GM18520 (cell line): ENCODE data around the gene MBP.
"Not testable (repeated sequence)": the region's sequence is repeated elsewhere in the genome, so short reads cannot be mapped to it uniquely, and the experiment has no call there.

Source experiments
- ATAC-seq: cut with Tn5 transposase; IDR thresholded peaks from one replicate; pipeline ENCODE4 v1.9.1; 2021; ENCODE audit not compliant: unreplicated experiment

The MBP gene

GRCh38 chr18:76992226-76993084 lies 140.1 kb downstream of the MBP start:
- no peak for ATAC-seq

DNA sequence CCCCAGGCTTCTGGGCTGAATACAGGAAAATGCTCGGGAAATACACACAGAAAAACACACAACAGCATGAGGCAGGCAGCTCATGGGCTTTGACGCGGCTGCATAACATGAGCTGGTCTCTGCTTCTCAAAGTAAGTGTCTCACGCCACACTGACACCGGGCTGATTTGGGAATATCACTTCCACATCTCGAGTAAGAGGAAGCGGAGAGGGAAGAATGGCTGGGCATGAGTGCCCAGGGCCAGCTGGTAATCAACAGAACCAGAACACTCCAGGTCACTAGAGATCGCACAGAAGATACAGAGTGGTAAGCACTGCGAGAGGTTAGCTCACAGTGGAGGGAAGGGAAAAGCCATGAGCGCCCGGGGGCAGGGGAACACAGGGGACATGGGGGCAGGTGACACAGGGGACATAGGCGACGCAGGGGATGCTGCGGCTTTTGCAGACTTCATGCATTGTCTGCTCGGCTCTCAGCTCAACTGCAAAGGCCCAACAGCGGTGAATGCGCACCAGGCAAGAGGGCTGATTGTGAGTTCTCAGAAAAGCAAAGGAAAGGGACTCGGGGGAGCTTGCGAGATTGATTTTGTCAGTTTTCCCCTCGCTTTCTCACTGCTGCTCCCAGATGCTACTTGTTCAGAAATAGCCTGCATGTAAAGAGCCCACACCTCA lies 141.4 kb downstream of the MBP start:
- no peak for ATAC-seq

GRCh38 chr18:76990343-76991020 lies 142.1 kb downstream of the MBP start:
- ATAC-seq: not testable (repeated sequence)

DNA sequence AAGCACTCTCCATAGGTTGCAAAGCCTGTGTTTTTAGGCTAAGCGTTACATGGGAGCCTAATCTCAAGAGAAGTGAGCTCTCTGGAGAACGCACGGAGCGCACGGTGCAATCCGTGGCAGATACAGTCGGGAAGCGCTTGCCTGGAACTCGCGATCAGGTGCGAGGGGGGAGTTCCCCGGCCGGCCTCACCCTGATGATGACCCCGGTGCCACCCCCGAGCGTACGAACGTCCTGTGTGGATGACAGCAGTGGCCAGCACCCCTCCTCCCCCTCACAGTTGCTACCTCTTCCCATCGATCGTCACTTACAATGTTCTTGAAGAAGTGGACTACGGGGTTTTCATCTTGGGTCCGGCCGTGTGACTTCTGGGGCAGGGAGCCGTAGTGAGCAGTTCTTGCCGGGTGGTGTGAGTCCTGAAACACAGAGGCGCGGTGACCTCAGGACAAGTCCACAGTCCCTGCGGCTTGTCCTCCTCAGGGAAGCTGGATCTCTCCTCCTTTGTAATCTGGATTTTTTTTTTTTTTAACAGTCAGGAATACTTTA lies 142.9 kb downstream of the MBP start:
- no peak for ATAC-seq

DNA sequence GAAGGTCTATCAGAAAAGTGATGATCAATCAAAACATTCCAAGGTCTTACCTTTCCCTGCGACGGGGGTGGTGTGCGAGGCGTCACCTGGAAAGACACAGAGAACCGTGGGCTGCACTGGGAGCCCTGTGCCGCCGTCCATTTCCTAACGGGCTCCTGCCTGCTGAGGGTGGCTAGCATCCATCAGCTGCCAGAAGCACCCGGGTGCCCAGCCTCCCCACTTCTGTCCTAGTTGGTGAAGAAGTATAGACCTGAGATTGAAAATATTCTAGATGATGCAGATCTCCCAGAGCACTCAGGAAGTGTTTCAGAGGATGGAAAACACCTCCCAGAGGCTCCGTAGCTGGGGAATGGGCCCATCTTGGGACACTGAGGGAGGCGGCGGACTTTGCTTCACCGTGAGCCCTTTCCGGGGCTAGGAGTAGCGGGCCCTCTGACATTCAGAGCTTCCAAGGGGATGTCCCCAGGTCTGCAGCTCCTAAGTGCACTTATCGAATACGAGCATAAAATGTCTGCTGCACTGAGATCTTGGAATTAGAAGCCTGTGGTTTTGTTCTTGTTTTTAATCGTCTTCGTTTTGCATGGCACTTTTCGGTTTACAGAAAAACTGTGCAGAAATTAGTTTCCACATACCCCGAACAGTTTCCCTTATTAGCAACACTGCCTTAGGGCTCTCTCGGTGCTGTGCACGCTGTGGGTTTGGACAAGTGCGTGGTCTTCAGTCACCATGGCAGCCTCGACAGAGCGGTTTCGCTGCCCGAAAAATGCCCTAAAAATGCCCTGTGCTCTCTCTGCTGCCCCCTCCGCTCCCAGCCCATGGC lies 143.5 kb downstream of the MBP start:
- no peak for ATAC-seq

DNA sequence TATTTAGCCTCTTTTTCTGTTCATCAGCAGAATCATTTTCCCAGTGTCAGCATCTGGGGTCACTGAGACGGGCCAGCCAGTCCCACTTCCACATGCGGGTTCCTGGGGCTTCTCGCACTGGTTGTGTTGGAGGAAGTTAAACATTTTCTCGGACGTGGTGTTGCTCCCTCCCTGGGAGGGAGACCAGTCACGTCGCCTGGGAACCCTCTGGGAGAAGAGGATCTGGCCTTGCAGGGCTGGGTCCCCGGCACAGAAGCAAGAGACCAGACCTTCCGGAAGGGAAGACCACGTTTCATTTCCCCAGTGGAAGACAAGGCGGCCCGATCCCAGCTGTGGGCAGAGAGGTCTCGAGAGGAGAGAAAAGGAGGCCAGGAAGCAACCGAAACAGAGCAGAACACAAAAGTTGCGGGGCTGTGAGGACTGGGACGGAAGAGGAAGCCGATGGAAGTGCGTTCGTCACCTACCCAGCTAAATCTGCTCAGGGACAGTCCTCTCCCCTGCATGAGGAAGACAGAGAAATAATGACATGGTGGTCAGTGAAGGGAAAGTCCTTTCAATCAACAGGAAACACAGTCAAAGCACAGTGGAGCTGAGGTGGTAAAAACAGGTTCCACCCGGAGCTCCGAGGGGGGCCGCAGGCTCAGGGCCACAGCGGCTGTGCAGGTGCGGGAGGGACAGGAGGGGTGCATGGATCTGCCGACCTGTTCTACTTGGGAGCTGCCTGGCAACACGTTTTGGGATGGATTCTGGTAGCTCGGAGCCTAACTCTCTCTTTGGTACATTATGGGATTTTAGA lies 144.4 kb downstream of the MBP start:
- no peak for ATAC-seq

GRCh38 chr18:76986406-76986805 lies 146.2 kb downstream of the MBP start:
- no peak for ATAC-seq

DNA sequence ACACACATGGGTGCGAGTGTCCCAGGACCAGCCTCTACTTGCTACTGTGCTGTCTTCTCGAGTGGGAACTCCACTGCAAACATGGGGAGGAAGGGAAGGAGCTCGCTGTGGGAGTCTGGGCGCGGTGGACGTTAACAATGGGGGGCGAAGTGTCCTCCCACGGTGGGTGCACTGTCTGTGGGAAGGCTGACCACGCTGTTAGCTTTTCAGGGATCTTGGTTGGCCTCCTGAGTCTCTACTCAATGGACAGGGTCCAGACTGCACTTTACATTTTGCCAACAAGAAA lies 146.7 kb downstream of the MBP start:
- no peak for ATAC-seq

- ATAC-seq: no peak
These were observed 147.2 kb downstream of the MBP start for GRCh38 chr18:76985156-76985950.

- no peak for ATAC-seq
These were observed 148.1 kb downstream of the MBP start for GRCh38 chr18:76984193-76985155.

GRCh38 chr18:76983613-76984051 lies 149.0 kb downstream of the MBP start:
- ATAC-seq: no peak

- peak; percentile 47 for ATAC-seq
These were observed 149.6 kb downstream of the MBP start for GRCh38 chr18:76982841-76983583.

GRCh38 chr18:76982038-76982437 lies 150.5 kb downstream of the MBP start:
- no peak for ATAC-seq

- ATAC-seq: peak; percentile 58
These were observed 151.1 kb downstream of the MBP start for GRCh38 chr18:76981396-76981968.

DNA sequence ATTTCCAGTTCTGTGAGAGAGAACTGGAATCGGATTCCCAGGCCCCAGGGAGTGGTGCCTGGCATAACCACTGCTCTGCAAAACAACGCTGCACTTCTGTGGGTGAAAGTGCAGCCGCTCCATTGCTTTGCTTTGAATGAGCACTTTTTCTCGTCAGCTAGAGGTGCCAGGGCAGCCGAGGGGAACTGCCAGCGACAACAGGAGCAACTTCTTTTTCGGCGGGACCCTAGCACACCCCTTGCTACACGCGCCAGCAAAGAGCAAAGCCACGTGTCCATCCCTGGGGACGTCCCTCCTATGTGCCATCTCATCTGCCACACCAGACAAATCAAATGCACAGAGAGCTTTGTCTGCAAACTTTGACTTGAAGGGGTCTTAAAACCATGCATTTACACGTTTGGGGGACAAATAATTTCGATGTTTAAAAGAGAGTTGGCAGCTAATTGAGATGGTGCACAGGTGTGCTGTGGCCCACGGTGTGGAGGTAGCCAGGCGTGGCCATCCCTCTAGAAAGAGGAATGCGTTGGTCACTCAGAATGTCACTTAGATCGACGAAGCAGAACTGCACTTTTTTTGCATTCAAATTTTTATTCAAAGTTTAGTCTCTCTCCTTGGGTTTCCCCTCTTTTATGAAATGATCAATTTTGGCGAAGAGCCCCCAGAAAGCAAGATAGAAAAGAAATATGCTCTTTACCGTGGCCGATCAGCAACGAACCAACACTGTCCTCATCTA lies 151.8 kb downstream of the MBP start:
- peak; percentile 25 for ATAC-seq

DNA sequence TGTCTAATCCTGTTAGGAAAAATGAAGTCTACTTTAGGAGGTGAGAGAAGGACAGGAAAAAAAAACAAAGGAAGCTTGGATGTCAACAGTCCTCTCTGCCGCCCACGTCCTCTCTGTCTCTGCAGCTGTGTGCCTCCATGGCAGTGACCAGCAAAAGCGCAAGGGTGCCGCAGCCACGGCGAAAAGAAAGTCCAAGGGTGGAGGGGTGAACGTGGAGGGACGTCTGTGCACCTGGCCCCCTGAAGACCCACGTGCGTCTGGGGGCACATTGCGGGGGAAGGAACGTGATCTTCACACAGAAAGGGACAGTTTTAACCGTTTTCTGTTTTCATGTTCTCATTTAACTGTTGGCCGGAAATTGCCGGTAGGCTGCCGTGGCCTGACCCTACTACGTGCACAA lies 152.7 kb downstream of the MBP start:
- no peak for ATAC-seq
